ENCODE results near the gene STAC. TPM values are rescaled to one million over a fixed set of nuclear protein-coding genes. Genes with fewer than 3 reads are reported as not detected.
A peak's percentile ranks its signal among the peaks of the same experiment; 100 is the strongest.

Gene STAC
- total RNA-seq, 3 donors from 2014 or later: 1.4 to 6.1 (median 5.6) TPM

DNA sequence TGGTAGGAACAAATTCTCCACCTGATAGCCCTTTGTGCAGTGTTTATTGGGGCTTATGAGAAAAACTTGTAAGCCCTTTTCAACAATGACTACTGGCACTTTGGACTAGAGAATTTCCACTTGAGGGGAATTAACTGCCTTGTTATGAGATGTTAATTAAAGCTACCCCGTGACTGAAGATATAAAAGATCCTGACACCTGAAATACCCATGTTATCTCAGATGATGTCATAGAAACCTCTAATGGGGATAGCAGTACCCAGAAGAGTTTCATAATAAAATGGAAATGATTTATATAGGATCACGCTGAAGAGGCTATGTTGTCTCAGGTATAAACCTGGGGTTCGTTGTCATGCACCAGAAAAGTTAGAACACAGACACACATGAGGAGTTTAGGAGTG lies 14.5 kb upstream of the STAC start:
- Histone ChIP-seq H3K36me3 (no peaks in the 10 kb centered on the region), H3K4me3 (no peak overlapping the region), H3K9me3 (no peaks in the 10 kb centered on the region), H3K4me1 (no peaks in the 10 kb centered on the region), H3K27me3 (no peaks in the 10 kb centered on the region), H3K27ac (no peak overlapping the region)
- intact Hi-C loops (cut with DNase I; ENCODE audit: low total_unique reads): no loop called here
- no peak for TF ChIP-seq POLR2A (IDR thresholded peaks at IDR 0.05)
- no peak for TF ChIP-seq POLR2AphosphoS5 (IDR thresholded peaks at IDR 0.05)
- TF ChIP-seq, protein P1, sequence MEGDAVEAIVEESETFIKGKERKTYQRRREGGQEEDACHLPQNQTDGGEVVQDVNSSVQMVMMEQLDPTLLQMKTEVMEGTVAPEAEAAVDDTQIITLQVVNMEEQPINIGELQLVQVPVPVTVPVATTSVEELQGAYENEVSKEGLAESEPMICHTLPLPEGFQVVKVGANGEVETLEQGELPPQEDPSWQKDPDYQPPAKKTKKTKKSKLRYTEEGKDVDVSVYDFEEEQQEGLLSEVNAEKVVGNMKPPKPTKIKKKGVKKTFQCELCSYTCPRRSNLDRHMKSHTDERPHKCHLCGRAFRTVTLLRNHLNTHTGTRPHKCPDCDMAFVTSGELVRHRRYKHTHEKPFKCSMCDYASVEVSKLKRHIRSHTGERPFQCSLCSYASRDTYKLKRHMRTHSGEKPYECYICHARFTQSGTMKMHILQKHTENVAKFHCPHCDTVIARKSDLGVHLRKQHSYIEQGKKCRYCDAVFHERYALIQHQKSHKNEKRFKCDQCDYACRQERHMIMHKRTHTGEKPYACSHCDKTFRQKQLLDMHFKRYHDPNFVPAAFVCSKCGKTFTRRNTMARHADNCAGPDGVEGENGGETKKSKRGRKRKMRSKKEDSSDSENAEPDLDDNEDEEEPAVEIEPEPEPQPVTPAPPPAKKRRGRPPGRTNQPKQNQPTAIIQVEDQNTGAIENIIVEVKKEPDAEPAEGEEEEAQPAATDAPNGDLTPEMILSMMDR (IDR thresholded peaks at IDR 0.05): no peak
- no peak for DNase-seq (ENCODE audit: low spot score in 2 of 2)

DNA sequence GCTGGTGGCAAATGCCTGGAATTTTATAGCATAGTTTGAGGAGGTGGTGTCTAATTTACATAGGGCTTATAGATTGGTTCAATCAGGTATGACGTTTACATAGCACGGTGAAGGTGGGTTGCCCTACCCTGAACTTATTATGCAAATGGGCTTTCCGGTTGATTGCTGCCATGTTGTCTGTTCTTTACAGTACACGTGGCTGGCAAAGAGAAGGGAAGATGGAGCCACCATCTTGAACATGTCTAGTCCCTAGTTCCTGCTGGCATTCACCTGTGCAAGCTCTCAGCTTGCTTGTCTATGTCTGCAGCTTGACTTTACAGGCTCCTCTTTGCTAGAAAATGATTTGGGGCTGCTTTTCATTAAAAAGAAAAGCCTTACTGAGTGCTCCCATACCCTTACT lies 14.0 kb upstream of the STAC start:
- Histone ChIP-seq H3K4me1 (no peaks in the 10 kb centered on the region), H3K27me3 (no peaks in the 10 kb centered on the region), H3K4me3 (no peak overlapping the region), H3K27ac (no peak overlapping the region), H3K9me3 (no peaks in the 10 kb centered on the region), H3K36me3 (no peaks in the 10 kb centered on the region)
- DNase-seq (ENCODE audit: low spot score in 2 of 2): no peak
- intact Hi-C loops (cut with DNase I; ENCODE audit: low total_unique reads): no loop called here
- TF ChIP-seq, protein P1 (IDR thresholded peaks at IDR 0.05): no peak
- no peak for TF ChIP-seq POLR2AphosphoS5 (IDR thresholded peaks at IDR 0.05)
- TF ChIP-seq POLR2A (IDR thresholded peaks at IDR 0.05): no peak

DNA sequence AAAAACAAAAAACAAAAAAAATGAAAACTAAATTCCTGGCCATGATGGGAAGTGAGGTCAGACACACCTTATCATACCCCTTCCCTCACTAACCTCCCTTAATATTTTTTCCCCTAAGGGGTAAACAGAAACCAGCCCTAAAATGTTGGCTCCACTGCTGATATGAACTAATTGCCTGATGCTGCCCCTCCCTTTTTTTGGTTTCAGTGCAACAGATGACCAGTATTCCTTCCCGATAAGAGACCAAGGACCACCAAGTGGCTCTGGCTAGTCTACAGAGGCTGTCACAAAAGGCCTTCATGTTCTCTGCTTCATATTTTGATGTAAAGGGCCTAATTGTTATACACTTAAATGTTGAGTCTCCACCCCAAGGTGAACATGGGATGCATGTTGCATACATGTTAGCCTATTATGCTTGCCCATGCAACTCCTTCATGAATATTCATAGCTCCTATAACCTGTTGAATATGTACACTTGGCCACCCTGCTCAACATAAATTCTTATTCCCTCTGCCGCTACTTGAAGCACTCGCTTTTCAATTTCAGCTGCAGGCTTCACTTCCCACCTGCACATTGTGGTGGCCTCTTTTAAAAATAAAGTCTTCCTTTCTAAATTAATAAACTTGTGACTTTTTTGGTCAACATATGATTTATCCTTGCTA lies 12.3 kb upstream of the STAC start:
- Histone ChIP-seq H3K36me3 (no peaks in the 10 kb centered on the region), H3K9me3 (no peaks in the 10 kb centered on the region), H3K4me1 (no peaks in the 10 kb centered on the region), H3K27me3 (no peaks in the 10 kb centered on the region), H3K4me3 (no peak overlapping the region), H3K27ac (no peak overlapping the region)
- TF ChIP-seq POLR2A (IDR thresholded peaks at IDR 0.05) (no peak), POLR2AphosphoS5 (IDR thresholded peaks at IDR 0.05) (no peak)
- TF ChIP-seq, protein P1 (IDR thresholded peaks at IDR 0.05): no peak
- intact Hi-C loops (cut with DNase I; ENCODE audit: low total_unique reads): no loop called here
- no peak for DNase-seq (ENCODE audit: low spot score in 2 of 2)

DNA sequence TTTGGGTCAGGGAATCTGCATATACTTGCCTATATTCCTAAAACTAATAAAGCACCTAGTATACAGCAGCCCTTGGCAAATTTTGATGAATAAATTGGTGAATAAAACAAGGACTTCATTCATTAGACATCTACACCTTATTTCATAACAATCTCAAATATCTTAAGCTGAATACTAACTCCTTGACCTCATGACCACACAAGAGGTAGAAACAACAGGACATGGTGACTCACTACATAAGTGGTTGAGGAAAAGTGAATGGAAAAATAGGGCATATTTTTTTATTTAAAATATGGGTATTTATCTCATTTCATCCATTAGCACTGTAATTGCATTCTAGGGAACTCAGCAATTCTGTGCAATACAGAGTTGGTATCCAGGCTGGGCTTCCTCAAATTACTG lies 7.8 kb upstream of the STAC start:
- Histone ChIP-seq H3K4me3 (no peak overlapping the region), H3K36me3 (no peaks in the 10 kb centered on the region), H3K4me1 (no peaks in the 10 kb centered on the region), H3K27ac (peak overlapping the region; percentile 20 to 58), H3K9me3 (no peaks in the 10 kb centered on the region), H3K27me3 (no peaks in the 10 kb centered on the region)
- intact Hi-C loops (cut with DNase I; ENCODE audit: low total_unique reads): loop anchor here (10.0 kb wide), 1 partner anchor 332 kb away; no protein-coding TSS in a partner anchor
- TF ChIP-seq POLR2A (IDR thresholded peaks at IDR 0.05) (no peak), POLR2AphosphoS5 (IDR thresholded peaks at IDR 0.05) (no peak)
- TF ChIP-seq, protein P1 (IDR thresholded peaks at IDR 0.05): no peak
- no peak for DNase-seq (ENCODE audit: low spot score in 2 of 2)

DNA sequence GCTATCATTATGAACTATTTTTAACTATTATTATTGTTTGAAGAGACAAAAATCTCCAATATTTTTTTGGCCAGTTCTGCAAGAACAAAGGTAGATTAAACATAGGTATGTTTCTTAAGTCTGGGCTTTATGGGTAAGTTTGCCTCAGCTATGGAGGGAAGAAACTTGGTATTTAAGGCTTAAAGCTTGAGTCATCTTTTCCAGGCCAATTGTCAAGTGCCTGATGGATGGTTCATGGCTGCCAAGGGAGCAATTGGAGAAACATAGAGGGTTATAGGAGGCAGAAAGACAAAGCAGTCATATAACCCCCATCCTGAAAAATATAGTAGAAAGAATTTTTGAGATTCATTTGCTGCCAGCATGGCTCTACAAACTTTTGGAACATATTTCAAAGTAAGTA lies 7.2 kb upstream of the STAC start:
- intact Hi-C loops (cut with DNase I; ENCODE audit: low total_unique reads): loop anchor here (10.0 kb wide), 1 partner anchor 332 kb away; no protein-coding TSS in a partner anchor
- Histone ChIP-seq H3K36me3 (no peaks in the 10 kb centered on the region), H3K4me3 (no peak overlapping the region), H3K27me3 (no peaks in the 10 kb centered on the region), H3K27ac (peak overlapping the region; percentile 20 to 58), H3K9me3 (no peaks in the 10 kb centered on the region), H3K4me1 (no peaks in the 10 kb centered on the region)
- no peak for TF ChIP-seq POLR2AphosphoS5 (IDR thresholded peaks at IDR 0.05)
- TF ChIP-seq, protein P1 (IDR thresholded peaks at IDR 0.05): no peak
- no peak for TF ChIP-seq POLR2A (IDR thresholded peaks at IDR 0.05)
- DNase-seq (ENCODE audit: low spot score in 2 of 2): no peak

Measured in breast epithelium (tissue), 4 donors.